Epithelial cell of proximal tubule (primary cell): ENCODE data around the gene PAN2. TPM values are rescaled to one million over a fixed set of nuclear protein-coding genes. Genes with fewer than 3 reads are reported as not detected.

Source experiments
- DNase-seq: peaks from one replicate; pipeline ENCODE4 v3.0.0-alpha.2; 2011; ENCODE audit warnings: low read depth
- H3K4me3 ChIP-seq: 2 replicates; pipeline ENCODE4 v1.5.1; 2011; ENCODE audit warnings: low read depth, mild to moderate bottlenecking, low read length
- CTCF ChIP-seq: conservative IDR thresholded peaks from 2 replicates; pipeline ENCODE4 v1.5.1; 2012; ENCODE audit warnings: low read depth, mild to moderate bottlenecking, low read length
- total RNA-seq: library from RNA; depleted of rRNA; stranded (reverse); fragments of >200 nt; gene quantifications from 2 replicates; pipeline ENCODE4 v1.2.3, GENCODE V29; 2015

PAN2 gene
- total RNA-seq, 1 donor from 2014 or later = 12.1 TPM

- DNase-seq = no peak
- TF ChIP-seq CTCF = no peak
- no peak overlapping the region for H3K4me3 ChIP-seq
Measured at GRCh38 chr12:56374726-56375597, 41.2 kb upstream of the PAN2 start.

GRCh38 chr12:56373515-56373914 lies 39.7 kb upstream of the PAN2 start:
- no peak overlapping the region for H3K4me3 ChIP-seq
- DNase-seq = no peak
- TF ChIP-seq CTCF = no peak

- no peak overlapping the region for H3K4me3 ChIP-seq
- no peak for DNase-seq
Measured at GRCh38 chr12:56366948-56367347, 33.1 kb upstream of the PAN2 start.

GRCh38 chr12:56362130-56363059 lies 28.6 kb upstream of the PAN2 start, which contains the start of gene APOF:
Gene APOF, minus strand, starts transcription at chr12:56362857. Its CDS starts 112 bp downstream, at chr12:56362745.
- DNase-seq = no peak
- no peak for TF ChIP-seq CTCF

More at GRCh38 chr12:56366948-56367347, 33.1 kb upstream of the PAN2 start:
- no peak for TF ChIP-seq CTCF

GRCh38 chr12:56361487-56362129 lies 27.8 kb upstream of the PAN2 start:
- TF ChIP-seq CTCF = no peak
- no peak for DNase-seq
- H3K4me3 ChIP-seq = no peak overlapping the region

More at GRCh38 chr12:56362130-56363059, 28.6 kb upstream of the PAN2 start, which contains the start of gene APOF:
- H3K4me3 ChIP-seq = no peak within 1 kb of the TSS
